Measurements from ENCODE around the gene DAAM1. TPM values are rescaled to one million over a fixed set of nuclear protein-coding genes. Genes with fewer than 3 reads are reported as not detected.
A peak's percentile ranks its signal among the peaks of the same experiment; 100 is the strongest.

Gene DAAM1
- total and polyA plus RNA-seq, 4 donors, result 10.4 to 93.3 (median 60.8) TPM

DNA sequence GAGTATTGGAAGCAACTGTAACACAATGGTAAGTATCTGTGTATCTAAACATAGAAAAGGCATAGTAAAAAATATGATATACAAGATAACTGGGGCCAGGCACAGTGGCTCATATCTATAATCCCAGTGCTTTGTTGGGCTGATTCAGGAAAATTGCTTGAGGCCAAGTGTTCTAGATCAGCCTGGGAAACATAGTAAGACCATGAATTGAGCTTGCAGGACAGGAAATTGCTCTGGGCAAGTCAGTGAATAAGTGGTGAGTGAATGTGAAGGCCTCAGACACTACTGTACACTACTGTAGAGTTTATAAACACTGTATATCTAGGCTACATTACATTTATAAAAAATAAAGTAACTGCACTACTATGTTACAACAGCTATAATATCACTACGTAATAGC lies 201.5 kb downstream of the DAAM1 start:
- no peaks in the 10 kb centered on the region for H3K36me3 ChIP-seq (ENCODE audit: control insufficient read depth in 1 of 2, insufficient read depth in 2 of 2, low read length in 1 of 2)
- ATAC-seq (ENCODE audit: low FRiP score) (no peak), DNase-seq (no peak)
- no peaks in the 10 kb centered on the region for H3K4me1 ChIP-seq (ENCODE audit: control insufficient read depth in 1 of 2, insufficient read depth in 2 of 2, low read length in 2 of 2)
- 96 to 97% methylated on average over 1 of the region's 1 CpG for WGBS, 2 donors
- intact Hi-C loops (cut with DNase I), result no loop called here
- no peak overlapping the region for H3K27ac ChIP-seq (ENCODE audit: low read depth in 1 of 2, low read length in 2 of 2)
- no peaks in the 10 kb centered on the region for H3K9me3 ChIP-seq (ENCODE audit: control insufficient read depth, low read length)
- H3K4me3 ChIP-seq (ENCODE audit: low read length in 2 of 2), result no peak overlapping the region
- no peaks in the 10 kb centered on the region for H3K27me3 ChIP-seq (ENCODE audit: control insufficient read depth in 1 of 2, insufficient read depth in 2 of 2, low read length in 1 of 2)

DNA sequence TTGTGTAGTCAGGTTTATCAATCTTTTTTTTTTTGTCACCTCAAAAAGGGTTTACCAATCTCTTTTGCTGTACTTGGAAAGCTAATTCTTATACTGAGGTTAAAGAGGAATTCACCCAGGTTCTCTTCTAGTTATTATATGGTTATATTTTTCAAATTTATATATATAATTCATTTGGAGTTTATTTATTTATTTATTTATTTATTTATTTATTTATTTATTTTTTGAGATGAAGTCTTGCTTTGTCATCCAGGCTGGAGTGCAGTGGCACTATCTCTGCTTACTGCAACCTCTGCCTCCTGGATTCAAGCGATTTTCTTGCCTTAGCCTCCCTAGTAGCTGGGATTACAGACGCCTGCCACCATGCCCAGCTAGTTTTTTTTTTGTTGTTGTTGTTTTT lies 202.9 kb downstream of the DAAM1 start:
- Histone ChIP-seq H3K36me3 (ENCODE audit: control insufficient read depth in 1 of 2, insufficient read depth in 2 of 2, low read length in 1 of 2) (no peaks in the 10 kb centered on the region), H3K4me3 (ENCODE audit: low read length in 2 of 2) (no peak overlapping the region), H3K27me3 (ENCODE audit: control insufficient read depth in 1 of 2, insufficient read depth in 2 of 2, low read length in 1 of 2) (no peaks in the 10 kb centered on the region), H3K9me3 (ENCODE audit: control insufficient read depth, low read length) (no peaks in the 10 kb centered on the region), H3K27ac (ENCODE audit: low read depth in 1 of 2, low read length in 2 of 2) (no peak overlapping the region), H3K4me1 (ENCODE audit: control insufficient read depth in 1 of 2, insufficient read depth in 2 of 2, low read length in 2 of 2) (no peaks in the 10 kb centered on the region)
- intact Hi-C loops (cut with DNase I), result no loop called here
- DNase-seq, result no peak
- WGBS, 2 donors, result 97 to 100% methylated on average over 2 of the region's 2 CpGs
- ATAC-seq (ENCODE audit: low FRiP score), result no peak

DNA sequence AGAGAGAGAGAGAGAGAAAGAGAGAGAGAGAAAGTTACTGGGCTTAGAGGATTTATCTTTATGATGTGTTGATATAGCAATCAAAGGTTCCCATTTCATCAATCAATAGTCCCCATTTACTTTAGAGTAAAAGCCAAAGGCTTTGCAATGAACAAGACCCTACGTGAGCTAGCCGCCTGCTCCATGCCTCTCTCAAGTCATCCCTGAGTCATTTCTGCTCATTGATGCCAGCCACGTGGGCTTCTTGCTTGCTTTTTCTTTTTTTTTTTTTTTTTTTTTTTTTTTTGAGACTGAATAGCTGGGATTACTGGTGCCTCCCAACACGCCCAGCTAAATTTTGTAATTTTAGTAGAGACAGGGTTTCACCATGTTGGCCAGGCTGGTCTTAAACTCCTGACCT lies 205.8 kb downstream of the DAAM1 start:
- no peaks in the 10 kb centered on the region for H3K27me3 ChIP-seq (ENCODE audit: control insufficient read depth in 1 of 2, insufficient read depth in 2 of 2, low read length in 1 of 2)
- ATAC-seq (ENCODE audit: low FRiP score) (no peak), DNase-seq (no peak)
- H3K4me3 ChIP-seq (ENCODE audit: low read length in 2 of 2), result no peak overlapping the region
- WGBS, 2 donors, result 74 to 81% methylated on average over 4 of the region's 4 CpGs
- H3K9me3 ChIP-seq (ENCODE audit: control insufficient read depth, low read length), result no peaks in the 10 kb centered on the region
- no peaks in the 10 kb centered on the region for H3K4me1 ChIP-seq (ENCODE audit: control insufficient read depth in 1 of 2, insufficient read depth in 2 of 2, low read length in 2 of 2)
- no peaks in the 10 kb centered on the region for H3K36me3 ChIP-seq (ENCODE audit: control insufficient read depth in 1 of 2, insufficient read depth in 2 of 2, low read length in 1 of 2)
- intact Hi-C loops (cut with DNase I), result no loop called here
- no peak overlapping the region for H3K27ac ChIP-seq (ENCODE audit: low read depth in 1 of 2, low read length in 2 of 2)

- Histone ChIP-seq H3K27me3 (ENCODE audit: control insufficient read depth in 1 of 2, insufficient read depth in 2 of 2, low read length in 1 of 2) (no peaks in the 10 kb centered on the region), H3K27ac (ENCODE audit: low read depth in 1 of 2, low read length in 2 of 2) (no peak overlapping the region), H3K4me1 (ENCODE audit: control insufficient read depth in 1 of 2, insufficient read depth in 2 of 2, low read length in 2 of 2) (no peaks in the 10 kb centered on the region), H3K9me3 (ENCODE audit: control insufficient read depth, low read length) (no peaks in the 10 kb centered on the region), H3K36me3 (ENCODE audit: control insufficient read depth in 1 of 2, insufficient read depth in 2 of 2, low read length in 1 of 2) (no peaks in the 10 kb centered on the region), H3K4me3 (ENCODE audit: low read length in 2 of 2) (no peak overlapping the region)
- intact Hi-C loops (cut with DNase I), result no loop called here
- DNase-seq, result no peak
- 65 to 67% methylated on average over 3 of the region's 3 CpGs for WGBS, 2 donors
- ATAC-seq (ENCODE audit: low FRiP score), result no peak
These were observed 207.2 kb downstream of the DAAM1 start for GRCh38 chr14:59395672-59396071.

DNA sequence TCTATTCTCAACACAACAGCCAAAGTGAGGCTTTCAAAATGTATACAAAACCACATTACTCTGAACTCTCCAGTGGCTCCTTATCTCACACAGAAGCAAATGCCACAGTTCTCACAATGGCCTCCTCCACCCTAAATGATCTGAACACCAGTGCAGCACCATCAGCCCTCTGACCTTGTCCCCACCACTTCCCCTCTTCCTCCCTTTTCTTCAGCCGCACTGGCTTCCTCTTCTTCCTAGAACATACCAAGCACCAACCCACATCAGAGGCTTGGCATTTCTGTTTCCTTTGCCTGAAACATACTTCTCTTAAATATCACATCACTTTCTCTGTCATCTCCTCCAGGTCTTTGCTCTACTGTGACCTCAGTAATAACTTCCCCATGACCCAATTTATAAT lies 210.4 kb downstream of the DAAM1 start:
- no peaks in the 10 kb centered on the region for H3K9me3 ChIP-seq (ENCODE audit: control insufficient read depth, low read length)
- H3K4me3 ChIP-seq (ENCODE audit: low read length in 2 of 2), result no peak overlapping the region
- no peak for ATAC-seq (ENCODE audit: low FRiP score)
- no peak overlapping the region for H3K27ac ChIP-seq (ENCODE audit: low read depth in 1 of 2, low read length in 2 of 2)
- no peak for DNase-seq
- WGBS, 2 donors, result 90 to 94% methylated on average over 1 of the region's 1 CpG
- no peaks in the 10 kb centered on the region for H3K4me1 ChIP-seq (ENCODE audit: control insufficient read depth in 1 of 2, insufficient read depth in 2 of 2, low read length in 2 of 2)
- intact Hi-C loops (cut with DNase I), result no loop called here
- no peaks in the 10 kb centered on the region for H3K36me3 ChIP-seq (ENCODE audit: control insufficient read depth in 1 of 2, insufficient read depth in 2 of 2, low read length in 1 of 2)
- no peaks in the 10 kb centered on the region for H3K27me3 ChIP-seq (ENCODE audit: control insufficient read depth in 1 of 2, insufficient read depth in 2 of 2, low read length in 1 of 2)

GRCh38 chr14:59406454-59407245 lies 218.2 kb downstream of the DAAM1 start:
- H3K9me3 ChIP-seq (ENCODE audit: control insufficient read depth, low read length), result no peaks in the 10 kb centered on the region
- WGBS, 2 donors, result 6 to 7% methylated on average over 6 of the region's 6 CpGs
- H3K27me3 ChIP-seq (ENCODE audit: control insufficient read depth in 1 of 2, insufficient read depth in 2 of 2, low read length in 1 of 2), result no peaks in the 10 kb centered on the region
- H3K36me3 ChIP-seq (ENCODE audit: control insufficient read depth in 1 of 2, insufficient read depth in 2 of 2, low read length in 1 of 2), result no peaks in the 10 kb centered on the region
- no peak for DNase-seq
- no peak overlapping the region for H3K27ac ChIP-seq (ENCODE audit: low read depth in 1 of 2, low read length in 2 of 2)
- peak; percentile 76 for ATAC-seq (ENCODE audit: low FRiP score)
- H3K4me1 ChIP-seq (ENCODE audit: control insufficient read depth in 1 of 2, insufficient read depth in 2 of 2, low read length in 2 of 2), result peaks cover 0 to 3% of the 10 kb centered on the region in 2 donors
- H3K4me3 ChIP-seq (ENCODE audit: low read length in 2 of 2), result no peak overlapping the region
- intact Hi-C loops (cut with DNase I), result no loop called here

GRCh38 chr14:59407246-59408010 lies 219.0 kb downstream of the DAAM1 start:
- 56 to 80% methylated on average over 4 of the region's 4 CpGs for WGBS, 2 donors

DNA sequence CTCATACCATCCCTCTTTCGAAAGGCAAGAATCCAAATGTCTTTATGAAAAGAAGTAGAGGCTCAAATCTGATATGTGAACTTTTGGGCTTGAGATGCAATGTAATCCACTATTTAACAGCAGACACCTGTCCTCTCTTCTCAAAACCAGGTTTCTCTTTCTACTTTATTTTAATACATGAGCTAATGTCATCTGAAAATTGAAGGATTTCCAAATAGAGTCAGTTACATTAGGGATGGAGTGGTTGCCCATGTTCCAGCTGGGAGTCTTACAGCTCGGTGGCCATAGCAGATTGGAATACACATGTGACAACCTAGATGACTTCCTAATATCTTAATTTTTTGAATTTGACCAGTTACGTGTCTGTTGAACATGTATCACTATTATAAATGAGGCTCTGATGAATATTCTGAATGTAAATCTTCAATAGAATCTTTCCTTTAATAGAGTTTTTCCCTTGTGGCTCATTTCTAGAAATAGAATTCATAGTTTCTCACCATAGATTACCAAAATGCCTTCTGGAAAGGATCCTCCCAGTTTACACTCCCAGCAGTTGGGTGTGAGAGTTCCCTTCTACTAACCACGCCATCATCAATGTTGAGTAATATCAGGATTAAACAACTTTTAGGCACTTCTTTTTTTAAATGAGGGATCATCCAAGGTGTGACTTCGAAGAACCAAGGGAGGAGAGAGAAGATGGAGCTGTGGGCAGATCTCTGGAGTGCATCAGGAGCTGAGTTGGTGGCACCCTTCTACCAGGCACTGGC lies 227.6 kb downstream of the DAAM1 start:
- H3K4me1 ChIP-seq (ENCODE audit: control insufficient read depth in 1 of 2, insufficient read depth in 2 of 2, low read length in 2 of 2), result peaks cover 0 to 2% of the 10 kb centered on the region in 2 donors
- DNase-seq (no peak), ATAC-seq (ENCODE audit: low FRiP score) (no peak)
- intact Hi-C loops (cut with DNase I), result no loop called here
- no peaks in the 10 kb centered on the region for H3K9me3 ChIP-seq (ENCODE audit: control insufficient read depth, low read length)
- H3K27me3 ChIP-seq (ENCODE audit: control insufficient read depth in 1 of 2, insufficient read depth in 2 of 2, low read length in 1 of 2), result no peaks in the 10 kb centered on the region
- no peak overlapping the region for H3K4me3 ChIP-seq (ENCODE audit: low read length in 2 of 2)
- WGBS, 2 donors, result 88 to 96% methylated on average over 5 of the region's 5 CpGs
- no peaks in the 10 kb centered on the region for H3K36me3 ChIP-seq (ENCODE audit: control insufficient read depth in 1 of 2, insufficient read depth in 2 of 2, low read length in 1 of 2)
- no peak overlapping the region for H3K27ac ChIP-seq (ENCODE audit: low read depth in 1 of 2, low read length in 2 of 2)

More at GRCh38 chr14:59407246-59408010, 219.0 kb downstream of the DAAM1 start:
- Histone ChIP-seq H3K27ac (ENCODE audit: low read depth in 1 of 2, low read length in 2 of 2) (no peak overlapping the region), H3K4me1 (ENCODE audit: control insufficient read depth in 1 of 2, insufficient read depth in 2 of 2, low read length in 2 of 2) (peaks cover 0 to 3% of the 10 kb centered on the region in 2 donors), H3K4me3 (ENCODE audit: low read length in 2 of 2) (no peak overlapping the region), H3K9me3 (ENCODE audit: control insufficient read depth, low read length) (no peaks in the 10 kb centered on the region), H3K36me3 (ENCODE audit: control insufficient read depth in 1 of 2, insufficient read depth in 2 of 2, low read length in 1 of 2) (no peaks in the 10 kb centered on the region), H3K27me3 (ENCODE audit: control insufficient read depth in 1 of 2, insufficient read depth in 2 of 2, low read length in 1 of 2) (no peaks in the 10 kb centered on the region)
- intact Hi-C loops (cut with DNase I), result no loop called here
- DNase-seq, result no peak
- peak; percentile 76 for ATAC-seq (ENCODE audit: low FRiP score)
